ENCODE results near the gene PRKCSH.
A peak's percentile ranks its signal among the peaks of the same experiment; 100 is the strongest.

PRKCSH gene

GRCh38 chr19:11495481-11495880, 60.0 kb downstream of the PRKCSH start:
- no peak overlapping the region for H3K27ac ChIP-seq
- no peak for TF ChIP-seq CTCF (IDR thresholded peaks at IDR 0.05)
- no peak for TF ChIP-seq ZFX (IDR thresholded peaks at IDR 0.05; ENCODE audit: borderline replicate concordance)

- no peak overlapping the region for H3K27ac ChIP-seq
- TF ChIP-seq ZFX (IDR thresholded peaks at IDR 0.05; ENCODE audit: borderline replicate concordance) = no peak
- no peak for TF ChIP-seq CTCF (IDR thresholded peaks at IDR 0.05)
Observed at GRCh38 chr19:11495885-11496284, 60.5 kb downstream of the PRKCSH start.

GRCh38 chr19:11496391-11497163, 61.1 kb downstream of the PRKCSH start:
- no peak overlapping the region for H3K27ac ChIP-seq
- TF ChIP-seq CTCF (IDR thresholded peaks at IDR 0.05) (peak; percentile 86), ZFX (IDR thresholded peaks at IDR 0.05; ENCODE audit: borderline replicate concordance) (no peak)

GRCh38 chr19:11499220-11499726, 63.8 kb downstream of the PRKCSH start:
- TF ChIP-seq ZFX (IDR thresholded peaks at IDR 0.05; ENCODE audit: borderline replicate concordance) (no peak), CTCF (IDR thresholded peaks at IDR 0.05) (no peak)

GRCh38 chr19:11499890-11500420, 64.5 kb downstream of the PRKCSH start:
- no peak for TF ChIP-seq CTCF (IDR thresholded peaks at IDR 0.05)
- no peak for TF ChIP-seq ZFX (IDR thresholded peaks at IDR 0.05; ENCODE audit: borderline replicate concordance)
- no peak overlapping the region for H3K27ac ChIP-seq

More at GRCh38 chr19:11499220-11499726, 63.8 kb downstream of the PRKCSH start:
- no peak overlapping the region for H3K27ac ChIP-seq

Data from 22Rv1 (cell line).